Mucosa of descending colon (tissue), 3 donors: ENCODE data around the gene PRSS38. TPM values are rescaled to one million over a fixed set of nuclear protein-coding genes. Genes with fewer than 3 reads are reported as not detected.

ENCODE experiments used
- ATAC-seq: fragments of 200-7000 bp; cut with Tn5 transposase; one replicate; pipeline ENCODE4 v1.9.1; 2020; ENCODE audit warnings: mild to moderate bottlenecking, moderate library complexity
- DNase-seq, 3 donors: peaks; one replicate each; pipeline ENCODE4 v3.0.0-alpha.2; 2020
- H3K36me3 ChIP-seq: fragments of 200-600 bp; one replicate; pipeline ENCODE4 v1.8.0; 2021; ENCODE audit warnings: low read depth, mild to moderate bottlenecking
- H3K4me1 ChIP-seq: fragments of 200-600 bp; one replicate; pipeline ENCODE4 v1.8.0; 2021; ENCODE audit warnings: low read depth, mild to moderate bottlenecking
- H3K4me3 ChIP-seq: fragments of 200-600 bp; one replicate; pipeline ENCODE4 v1.8.0; 2021; ENCODE audit warnings: mild to moderate bottlenecking
- H3K9me3 ChIP-seq: fragments of 200-600 bp; one replicate; pipeline ENCODE4 v1.8.0; 2021; ENCODE audit warnings: mild to moderate bottlenecking
- CTCF ChIP-seq: fragments of 200-600 bp; IDR thresholded peaks from one replicate; pipeline ENCODE4 v1.8.0; 2022; ENCODE audit warnings: antibody characterized with exemption, mild to moderate bottlenecking
- intact Hi-C, 2 donors: fragments of 100-400 bp; cut with DNase I in 1 of 2; cut with micrococcal nuclease in 1 of 2; formaldehyde crosslinking; loops; one replicate each; pipeline versions ENCODE4 v1.11.0 to v1.11.1; 2022; cut with DNase I, micrococcal nuclease
- total RNA-seq, 3 donors: library from RNA; stranded (reverse); fragmentation: NEBNext Ultra II Directional in 2 of 3; extraction: Animal tissue kit (Norgen Biotek cat#: 25700) in 2 of 3; gene quantifications; one replicate each; pipeline versions ENCODE4 v1.2.1 to v1.2.4, GENCODE V29; 2021 to 2023
- donor health status: DM: no; HTN: no; CAD: no; lungs with moderate emphysema.
- donor health status: DM: no; HTN: no; CAD: no.
- donor health status: DM: no; HTN: yes; CAD: no.

PRSS38 gene
- total RNA-seq, 3 donors from 2014 or later = not detected

DNA sequence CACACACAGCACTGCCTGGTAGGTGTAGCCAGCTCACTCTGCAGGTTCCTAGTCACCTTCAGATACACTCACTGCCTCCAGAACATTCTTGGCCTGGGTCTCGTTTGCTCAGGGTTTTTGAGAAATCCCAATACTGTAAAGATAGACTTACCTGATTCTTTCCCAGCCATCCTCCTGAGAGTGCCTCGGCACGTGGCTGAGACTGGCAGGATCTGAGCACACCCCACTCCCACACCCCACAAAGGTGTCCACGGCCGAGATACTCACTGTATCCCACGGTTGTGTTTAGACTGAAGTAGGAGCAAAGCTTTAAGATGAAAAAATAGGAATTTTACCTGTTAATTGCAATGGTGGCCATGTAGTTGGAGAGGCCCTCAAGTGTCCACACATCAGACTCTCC lies 46.8 kb upstream of the PRSS38 start:
- H3K36me3 ChIP-seq = peaks cover 3% of the 10 kb centered on the region
- peaks cover under 1% of the 10 kb centered on the region for H3K4me1 ChIP-seq
- intact Hi-C loops = loop anchor here in 1 of 2 donors (10.0 kb wide), 1 partner anchor 284 kb away; no protein-coding TSS in a partner anchor
- DNase-seq = peak in 1 of 3 donors; percentile 24
- TF ChIP-seq CTCF = no peak
- no peak overlapping the region for H3K4me3 ChIP-seq
- H3K9me3 ChIP-seq = no peaks in the 10 kb centered on the region
- ATAC-seq = no peak

DNA sequence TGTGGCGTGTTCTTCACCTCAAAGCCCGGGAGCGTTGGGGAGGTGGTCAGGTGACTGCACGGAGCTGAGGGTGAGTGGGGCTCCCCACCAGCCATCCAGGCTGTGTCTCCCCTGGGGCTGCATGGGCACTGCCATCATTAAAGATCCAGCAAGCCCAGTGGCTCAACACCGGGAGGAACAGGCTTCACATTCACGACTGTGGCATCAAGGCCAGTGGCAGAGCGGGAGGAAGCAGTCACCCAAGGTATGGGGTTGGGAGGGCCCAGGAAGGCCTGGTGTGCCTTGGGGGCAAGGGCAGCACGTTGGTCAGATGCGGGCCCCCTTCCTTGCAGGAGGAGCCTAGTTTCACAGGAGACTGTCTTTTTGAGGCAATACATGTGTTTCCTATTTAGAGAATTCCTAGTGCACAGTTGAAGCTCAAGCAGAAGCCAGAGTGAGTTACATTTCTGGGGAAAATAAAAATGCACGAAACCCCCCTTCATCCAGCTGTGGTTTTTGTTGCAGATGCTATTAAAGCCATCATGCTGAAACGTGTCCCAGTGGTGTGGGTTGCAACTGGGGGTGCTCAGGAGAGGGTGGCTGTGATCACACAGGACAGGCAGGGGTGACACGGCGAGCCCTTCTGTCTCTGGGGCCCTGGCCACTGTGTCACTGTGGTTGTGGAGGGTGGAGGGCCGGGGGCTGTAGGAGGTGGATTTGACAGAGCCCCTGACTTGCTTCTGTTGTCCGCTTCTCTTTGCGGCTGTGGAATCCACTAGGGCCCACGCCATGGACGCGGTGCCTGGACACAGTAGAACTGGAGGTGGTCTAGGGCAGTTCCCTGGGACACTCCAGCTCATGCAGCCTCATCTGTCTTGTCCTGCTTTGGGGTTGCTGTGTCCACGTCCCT lies 46.2 kb upstream of the PRSS38 start:
- peak in 1 of 3 donors; percentile 34 for DNase-seq
- Histone ChIP-seq H3K9me3 (no peaks in the 10 kb centered on the region), H3K36me3 (peaks cover 3% of the 10 kb centered on the region), H3K4me3 (no peak overlapping the region), H3K4me1 (no peaks in the 10 kb centered on the region)
- intact Hi-C loops = loop anchor here in 1 of 2 donors (10.0 kb wide), 1 partner anchor 284 kb away; no protein-coding TSS in a partner anchor
- no peak for ATAC-seq
- TF ChIP-seq CTCF = no peak

GRCh38 chr1:227769936-227770494 lies 45.5 kb upstream of the PRSS38 start:
- peak in 1 of 3 donors; percentile 27 for DNase-seq
- peaks cover 3% of the 10 kb centered on the region for H3K36me3 ChIP-seq
- no peak overlapping the region for H3K4me3 ChIP-seq
- H3K4me1 ChIP-seq = no peaks in the 10 kb centered on the region
- no peak for TF ChIP-seq CTCF
- intact Hi-C loops = loop anchor here in 1 of 2 donors (10.0 kb wide), 1 partner anchor 285 kb away; no protein-coding TSS in a partner anchor
- ATAC-seq = no peak
- no peaks in the 10 kb centered on the region for H3K9me3 ChIP-seq

- Histone ChIP-seq H3K36me3 (peaks cover 3% of the 10 kb centered on the region), H3K4me1 (no peaks in the 10 kb centered on the region), H3K9me3 (no peaks in the 10 kb centered on the region), H3K4me3 (no peak overlapping the region)
- DNase-seq (peak in 1 of 3 donors; percentile 19), ATAC-seq (no peak)
- intact Hi-C loops = no loop called here
- no peak for TF ChIP-seq CTCF
Observed at GRCh38 chr1:227770812-227771211, 44.7 kb upstream of the PRSS38 start.

GRCh38 chr1:227771326-227771725 lies 44.1 kb upstream of the PRSS38 start:
- TF ChIP-seq CTCF = no peak

More at GRCh38 chr1:227771326-227771725, 44.1 kb upstream of the PRSS38 start:
- H3K4me3 ChIP-seq = no peak overlapping the region
- peaks cover 3% of the 10 kb centered on the region for H3K36me3 ChIP-seq
- intact Hi-C loops = no loop called here
- H3K9me3 ChIP-seq = no peaks in the 10 kb centered on the region
- ATAC-seq (no peak), DNase-seq (peak in 1 of 3 donors; percentile 37)
- no peaks in the 10 kb centered on the region for H3K4me1 ChIP-seq
